Activated effector memory CD4-positive, alpha-beta T cell treated with Interleukin-2 at 50 U/mL for 16 hours (primary cell): ENCODE data around the gene CCT5.
"Not testable (repeated sequence)": the region's sequence is repeated elsewhere in the genome, so short reads cannot be mapped to it uniquely, and the experiment has no call there.

ENCODE experiments used
- DNase-seq: peaks from one replicate; pipeline ENCODE4 v3.0.0-alpha.2; 2020

Gene CCT5

DNA sequence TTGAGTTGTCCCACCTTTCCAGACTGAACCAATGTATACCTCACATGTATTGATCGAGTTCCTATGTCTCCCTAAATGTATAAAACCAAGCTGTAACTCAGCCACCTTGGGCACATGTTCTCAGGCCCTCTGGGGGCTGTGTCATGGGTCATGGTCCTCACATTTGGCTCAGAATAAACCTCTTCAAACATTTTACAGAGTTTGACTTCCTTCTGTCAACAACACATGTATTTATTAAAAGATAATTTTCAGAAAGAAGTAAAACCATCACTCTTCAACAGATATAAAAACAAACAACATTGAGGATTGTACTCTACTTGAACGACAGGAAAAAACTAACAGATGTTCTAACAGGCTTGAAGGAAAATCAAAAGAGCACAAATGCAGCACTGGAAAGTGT, 53.1 kb downstream of the CCT5 start:
- DNase-seq, result no peak

DNA sequence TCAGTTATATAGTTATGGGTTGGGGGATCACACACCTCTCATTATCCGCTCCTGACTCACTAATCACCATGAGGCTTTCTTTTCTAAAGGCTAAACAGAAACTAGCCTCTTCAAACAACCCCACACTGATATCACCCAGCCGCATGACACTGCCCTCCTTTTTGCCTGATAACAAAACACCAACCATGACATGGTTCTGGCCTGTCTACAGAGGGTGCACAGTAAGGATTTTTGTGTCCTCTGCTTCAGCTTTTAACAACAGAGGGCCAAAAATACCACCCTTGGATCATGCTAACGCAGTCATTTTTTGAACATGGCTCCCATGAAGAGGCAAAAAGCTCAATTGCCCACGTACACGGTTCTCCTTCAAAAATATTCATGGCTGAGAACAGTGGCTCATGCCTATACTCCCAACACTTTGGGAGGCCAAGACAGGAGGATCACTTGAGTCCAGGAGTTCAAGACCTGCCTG, 53.7 kb downstream of the CCT5 start:
- DNase-seq, result no peak

DNA sequence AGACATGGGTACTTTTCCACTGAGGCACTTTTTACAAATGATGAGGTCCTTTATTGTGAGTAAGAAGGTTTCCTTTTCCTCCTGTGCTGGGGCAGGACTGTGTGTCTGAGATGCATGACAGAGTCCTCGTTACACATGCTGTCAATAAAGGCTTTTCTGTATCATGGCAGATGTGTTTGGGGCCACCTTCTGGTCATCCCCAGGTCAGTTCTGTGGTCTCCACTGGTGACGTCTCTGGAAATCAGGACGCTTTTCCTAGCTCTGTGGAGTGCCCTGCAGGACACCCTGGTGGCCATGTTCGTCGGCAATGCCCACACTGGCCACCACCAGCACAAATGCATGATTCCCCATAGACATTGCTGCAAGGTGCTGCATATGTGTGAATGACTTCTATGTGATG, 54.9 kb downstream of the CCT5 start:
- no peak for DNase-seq

GRCh38 chr5:10306114-10306513, 56.0 kb downstream of the CCT5 start:
- no peak for DNase-seq

GRCh38 chr5:10306806-10307205, 56.7 kb downstream of the CCT5 start:
- no peak for DNase-seq

DNA sequence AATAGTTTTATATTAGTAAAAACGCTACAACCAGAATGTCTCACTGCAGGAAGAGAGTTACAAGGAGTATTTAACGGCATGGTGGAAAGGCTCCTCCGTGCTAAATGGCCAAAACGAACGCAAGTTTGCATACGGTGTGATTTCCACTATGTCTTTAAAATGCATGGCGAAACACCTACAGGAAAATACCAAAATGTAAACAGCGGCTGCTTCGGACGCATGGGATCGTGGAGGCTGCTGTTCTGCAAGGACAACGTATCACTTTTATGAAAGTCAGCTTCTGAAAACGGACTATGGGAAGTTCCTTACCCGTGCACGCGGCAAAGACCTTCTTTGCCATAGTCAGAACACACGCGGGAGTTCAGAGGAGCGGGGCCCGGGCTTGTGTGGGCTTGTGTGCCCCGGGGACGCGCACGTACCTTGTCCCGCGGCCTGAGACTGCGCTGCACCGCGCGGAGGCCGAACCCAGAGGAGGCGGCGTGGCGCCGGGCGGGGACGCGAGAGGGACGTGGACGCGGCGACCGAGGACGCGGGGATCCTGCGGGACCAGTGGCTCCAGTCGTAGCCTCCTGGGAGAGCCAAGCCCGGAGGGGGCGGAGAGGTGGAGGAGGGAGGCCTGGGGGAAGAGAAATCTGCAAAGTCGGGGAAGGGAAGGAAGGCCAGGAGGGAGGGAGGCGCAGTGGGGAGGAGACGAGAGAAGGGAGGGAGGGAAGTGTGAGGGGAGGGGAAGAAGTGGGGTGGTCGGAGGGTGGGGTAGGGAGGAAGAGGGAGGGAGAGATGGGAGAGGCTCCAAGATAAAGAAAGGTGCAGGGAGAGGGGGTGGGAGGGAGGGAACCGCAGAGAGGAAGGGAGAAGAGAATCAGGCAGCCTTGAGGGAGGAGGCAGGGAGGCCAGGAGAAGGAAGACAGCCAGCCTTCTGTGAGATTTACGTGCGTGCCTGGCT, 57.4 kb downstream of the CCT5 start, which contains the start of gene CMBL:
TSS of gene CMBL (minus strand) at position 697 of the 943 bp plus-strand sequence. CDS start 17,140 bp downstream, outside the sequence.
- DNase-seq, result no peak

DNA sequence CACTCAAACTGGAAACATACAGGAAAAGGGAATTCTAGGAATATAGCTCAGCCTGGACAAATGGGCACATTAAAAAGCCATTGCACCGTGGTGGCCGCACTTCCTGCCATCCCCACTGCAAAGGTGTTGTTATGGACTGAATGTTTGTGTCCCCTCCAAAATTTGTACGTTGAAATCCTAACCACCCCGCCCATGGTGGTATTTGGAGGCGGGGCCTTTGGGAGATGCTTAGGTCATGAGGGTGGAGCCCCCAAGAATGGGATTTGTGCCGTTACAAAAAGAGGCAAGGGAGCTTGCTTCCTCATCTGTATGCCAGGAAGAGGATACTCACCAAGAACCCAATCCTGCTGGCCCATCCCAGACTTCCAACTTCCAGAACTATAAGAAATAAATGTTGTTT, 58.8 kb downstream of the CCT5 start:
- no peak for DNase-seq

DNA sequence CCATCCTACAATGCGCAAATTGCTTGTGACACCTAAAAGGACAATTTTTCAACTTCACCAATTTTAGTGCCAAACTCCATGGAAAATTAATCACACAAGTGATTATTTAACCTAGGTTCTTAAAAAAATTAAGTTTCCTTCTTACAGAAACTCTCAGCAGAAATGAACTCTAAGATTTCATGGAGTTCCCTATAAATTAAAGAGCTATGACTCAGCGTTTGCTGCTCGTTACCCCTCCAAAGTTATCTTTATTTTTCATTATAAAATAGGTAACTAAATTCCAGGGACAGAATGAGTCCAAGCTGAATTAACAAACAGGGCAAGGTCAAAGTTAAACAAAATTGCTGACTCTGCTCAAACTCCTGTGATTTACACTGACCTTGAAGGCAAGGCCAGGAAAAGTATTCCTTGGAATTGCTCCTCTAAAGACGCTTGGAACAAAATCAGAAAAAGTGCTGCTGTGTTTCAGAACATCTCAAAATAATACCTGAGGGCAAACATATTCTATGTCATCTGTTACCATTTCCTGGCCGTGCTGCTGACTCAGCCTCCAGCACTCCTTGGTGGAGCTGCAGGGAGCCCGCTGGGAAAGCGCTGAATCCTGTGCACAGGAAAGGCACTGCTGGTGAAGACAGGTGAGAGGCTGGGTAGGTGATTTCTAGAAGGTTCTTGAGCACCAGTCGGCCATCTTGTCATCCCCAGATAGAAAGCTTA, 60.1 kb downstream of the CCT5 start:
- no peak for DNase-seq

DNA sequence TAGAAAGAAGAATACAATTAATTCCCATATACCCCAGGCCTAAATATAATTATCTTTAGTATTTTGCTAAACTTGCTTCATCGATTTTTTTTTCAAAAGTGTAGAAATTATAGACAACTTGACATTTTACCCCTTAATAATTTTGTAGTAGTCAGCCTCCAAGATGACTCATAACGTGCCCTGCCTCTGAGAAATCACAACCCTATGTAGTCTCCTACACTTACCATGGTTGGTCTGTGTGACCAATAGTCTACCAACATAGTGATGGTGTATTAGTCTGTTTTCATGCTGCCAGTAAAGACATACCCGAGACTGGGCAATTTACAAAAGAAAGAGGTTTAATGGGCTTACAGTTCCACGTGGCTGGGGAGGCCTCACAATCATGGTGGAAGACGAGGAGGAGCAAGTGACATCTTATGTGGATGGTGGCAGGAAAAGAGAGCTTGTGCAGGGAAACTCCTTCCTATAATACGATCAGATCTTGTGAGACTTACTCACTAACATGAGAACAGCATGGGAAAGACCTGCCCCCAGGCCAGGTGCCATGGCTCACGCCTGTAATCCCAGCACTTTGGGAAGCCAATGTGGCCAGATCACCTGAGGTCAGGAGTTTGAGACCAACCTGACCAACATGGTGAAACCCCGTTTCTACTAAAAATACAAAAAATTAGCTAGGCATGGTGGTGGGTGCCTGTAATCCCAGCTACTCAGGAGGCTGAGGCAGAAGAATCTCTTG, 60.9 kb downstream of the CCT5 start:
- DNase-seq, result not testable (repeated sequence)

GRCh38 chr5:10311595-10312425, 61.7 kb downstream of the CCT5 start:
- DNase-seq, result no peak

- no peak for DNase-seq
These were observed 65.1 kb downstream of the CCT5 start for GRCh38 chr5:10315201-10315600.
